Measurements from ENCODE around the gene C4orf54. TPM values are rescaled to one million over a fixed set of nuclear protein-coding genes. Genes with fewer than 3 reads are reported as not detected.

Gene C4orf54
- polyA plus RNA-seq, 1 donor from 2014 or later, result not detected

- no peaks in the 10 kb centered on the region for H3F3A ChIP-seq (ENCODE audit: insufficient read depth, low read length, poor library complexity, severe bottlenecking)
- H3K9me2 ChIP-seq (ENCODE audit: insufficient read depth, low read length), result no peaks in the 10 kb centered on the region
- no peaks in the 10 kb centered on the region for H3K79me2 ChIP-seq (replicated peaks; ENCODE audit: insufficient read depth, low read length)
- no peaks in the 10 kb centered on the region for H3K9me3 ChIP-seq (ENCODE audit: low read length)
- no peak overlapping the region for H3K4me3 ChIP-seq (ENCODE audit: low read length)
- H3K27me3 ChIP-seq (ENCODE audit: insufficient read depth, low read depth, low read length), result no peaks in the 10 kb centered on the region
- H3K36me3 ChIP-seq (ENCODE audit: insufficient read depth, low read length), result no peaks in the 10 kb centered on the region
- no peak overlapping the region for H3K27ac ChIP-seq (ENCODE audit: low read length)
- TF ChIP-seq SMC3 (conservative IDR thresholded peaks at IDR 0.05; ENCODE audit: poor library complexity) (no peak), EP300 (conservative IDR thresholded peaks at IDR 0.05; ENCODE audit: poor library complexity, severe bottlenecking) (no peak), POLR2AphosphoS5 (IDR thresholded peaks at IDR 0.05) (no peak), CTCF (IDR thresholded peaks at IDR 0.05; ENCODE audit: poor library complexity, severe bottlenecking) (no peak), RAD21 (conservative IDR thresholded peaks at IDR 0.05) (no peak), REST (IDR thresholded peaks at IDR 0.05; ENCODE audit: borderline replicate concordance) (no peak), TAF1 (IDR thresholded peaks at IDR 0.05; ENCODE audit: low read depth) (no peak), EZH2 (IDR thresholded peaks at IDR 0.05; ENCODE audit: borderline replicate concordance, insufficient read depth, low read length, poor library complexity, severe bottlenecking) (no peak), MXI1 (conservative IDR thresholded peaks at IDR 0.05; ENCODE audit: poor library complexity, severe bottlenecking) (no peak)
- no peak overlapping the region for H3K9ac ChIP-seq (ENCODE audit: low read length)
- no peak overlapping the region for H3K4me2 ChIP-seq (ENCODE audit: low read length)
- H4K20me1 ChIP-seq (ENCODE audit: insufficient read depth), result no peaks in the 10 kb centered on the region
- H2AFZ ChIP-seq (ENCODE audit: low read depth, low read length), result no peak overlapping the region
Observed at GRCh38 chr4:99649208-99649607, 8.4 kb downstream of the C4orf54 start.

- no peaks in the 10 kb centered on the region for H3K79me2 ChIP-seq (replicated peaks; ENCODE audit: insufficient read depth, low read length)
- no peak overlapping the region for H2AFZ ChIP-seq (ENCODE audit: low read depth, low read length)
- no peaks in the 10 kb centered on the region for H3K9me3 ChIP-seq (ENCODE audit: low read length)
- no peak for TF ChIP-seq SMC3 (conservative IDR thresholded peaks at IDR 0.05; ENCODE audit: poor library complexity)
- no peak for TF ChIP-seq TAF1 (IDR thresholded peaks at IDR 0.05; ENCODE audit: low read depth)
- TF ChIP-seq CTCF (IDR thresholded peaks at IDR 0.05; ENCODE audit: poor library complexity, severe bottlenecking), result no peak
- no peak for TF ChIP-seq EZH2 (IDR thresholded peaks at IDR 0.05; ENCODE audit: borderline replicate concordance, insufficient read depth, low read length, poor library complexity, severe bottlenecking)
- no peak for TF ChIP-seq RAD21 (conservative IDR thresholded peaks at IDR 0.05)
- no peak for TF ChIP-seq REST (IDR thresholded peaks at IDR 0.05; ENCODE audit: borderline replicate concordance)
- TF ChIP-seq MXI1 (conservative IDR thresholded peaks at IDR 0.05; ENCODE audit: poor library complexity, severe bottlenecking), result no peak
- TF ChIP-seq POLR2AphosphoS5 (IDR thresholded peaks at IDR 0.05), result no peak
- TF ChIP-seq EP300 (conservative IDR thresholded peaks at IDR 0.05; ENCODE audit: poor library complexity, severe bottlenecking), result no peak
- H3K9me2 ChIP-seq (ENCODE audit: insufficient read depth, low read length), result no peaks in the 10 kb centered on the region
- no peaks in the 10 kb centered on the region for H3K27me3 ChIP-seq (ENCODE audit: insufficient read depth, low read depth, low read length)
- H3K4me3 ChIP-seq (ENCODE audit: low read length), result no peak overlapping the region
- no peaks in the 10 kb centered on the region for H3K36me3 ChIP-seq (ENCODE audit: insufficient read depth, low read length)
- no peaks in the 10 kb centered on the region for H4K20me1 ChIP-seq (ENCODE audit: insufficient read depth)
- H3F3A ChIP-seq (ENCODE audit: insufficient read depth, low read length, poor library complexity, severe bottlenecking), result no peaks in the 10 kb centered on the region
- no peak overlapping the region for H3K9ac ChIP-seq (ENCODE audit: low read length)
- no peak overlapping the region for H3K4me2 ChIP-seq (ENCODE audit: low read length)
- no peak overlapping the region for H3K27ac ChIP-seq (ENCODE audit: low read length)
Observed at GRCh38 chr4:99648321-99648720, 9.3 kb downstream of the C4orf54 start.
